ENCODE results near the gene RNF41.
"Not testable (repeated sequence)": the region's sequence is repeated elsewhere in the genome, so short reads cannot be mapped to it uniquely, and the experiment has no call there.

Gene RNF41

GRCh38 chr12:56206452-56207166, 15.1 kb downstream of the RNF41 start:
- DNase-seq: peak; percentile 29

GRCh38 chr12:56205445-56205844, 16.3 kb downstream of the RNF41 start:
- DNase-seq: no peak

- DNase-seq: no peak
Observed at GRCh38 chr12:56204275-56204674, 17.4 kb downstream of the RNF41 start.

DNA sequence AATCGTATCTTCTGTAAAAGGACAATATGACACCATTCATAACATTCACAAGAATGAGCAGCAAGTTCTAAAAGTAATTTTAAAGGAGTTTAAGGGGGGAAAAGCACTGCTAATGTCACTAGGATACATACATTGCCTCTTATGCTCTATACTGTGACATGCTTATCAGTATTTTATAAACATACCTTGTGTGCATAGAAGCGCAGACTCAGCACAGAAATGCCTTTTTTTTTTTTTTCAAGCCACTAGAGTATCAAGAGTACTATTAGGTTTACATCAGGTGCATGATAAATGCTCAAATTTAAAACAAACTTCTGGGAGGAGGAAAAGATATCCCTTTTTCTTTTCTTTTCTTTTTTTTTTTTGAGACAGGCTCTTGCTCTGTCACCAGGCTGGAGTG, 18.9 kb downstream of the RNF41 start:
- no peak for DNase-seq

- DNase-seq: no peak
Observed at GRCh38 chr12:56202366-56202765, 19.4 kb downstream of the RNF41 start.

DNA sequence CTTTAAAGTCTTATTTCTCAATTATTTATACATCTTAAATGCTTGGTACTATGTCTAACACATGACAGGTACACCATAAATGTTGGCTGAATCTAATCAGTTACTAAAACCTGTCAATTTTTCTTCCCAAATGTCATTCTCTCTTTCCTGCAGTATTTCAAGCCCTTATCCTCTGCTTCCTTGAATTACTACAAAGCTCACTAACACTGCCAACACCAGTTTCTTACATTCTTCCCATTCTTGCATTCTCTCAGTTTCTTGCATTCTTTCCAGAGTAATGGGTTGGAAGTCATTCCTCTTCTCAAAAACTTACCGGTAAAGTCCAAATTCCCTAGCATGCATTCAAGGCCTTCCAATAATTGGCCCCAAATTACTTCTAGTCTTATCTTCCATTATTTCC, 22.9 kb downstream of the RNF41 start:
- DNase-seq: no peak

DNA sequence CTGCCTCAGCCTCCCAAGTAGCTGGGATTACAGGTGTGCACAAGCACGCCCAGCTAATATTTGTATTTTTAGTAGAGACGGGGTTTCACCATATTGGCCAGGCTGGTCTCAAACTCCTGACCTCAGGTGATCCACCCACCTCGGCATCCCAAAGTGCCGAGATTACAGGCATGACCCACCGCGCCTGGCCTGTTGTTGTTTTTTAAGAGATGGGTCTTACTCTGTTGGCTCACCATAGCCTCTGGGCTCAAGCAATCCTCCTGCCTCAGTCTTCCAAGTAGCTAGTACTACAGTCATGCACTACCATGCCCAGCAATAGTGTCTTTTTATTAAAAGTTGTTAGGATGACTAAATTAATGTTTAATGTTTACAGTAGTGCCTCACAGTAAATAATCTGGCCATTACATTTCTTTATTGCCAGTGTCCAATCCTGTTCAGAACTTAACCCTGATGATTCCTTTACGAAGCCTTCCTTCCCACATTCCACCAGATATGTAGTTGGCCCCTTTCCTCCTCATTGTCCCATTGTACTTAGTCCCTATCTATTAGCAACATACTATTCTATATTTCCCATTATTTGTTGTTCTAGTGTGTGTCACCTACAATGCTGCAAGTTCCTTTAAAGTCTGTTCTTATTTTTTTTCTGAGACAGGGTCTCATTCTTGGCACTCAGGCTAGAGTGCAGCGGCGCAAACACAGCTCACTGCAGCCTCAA, 23.6 kb downstream of the RNF41 start:
- DNase-seq: no peak

GRCh38 chr12:56196818-56197550, 24.7 kb downstream of the RNF41 start:
- DNase-seq: not testable (repeated sequence)

DNA sequence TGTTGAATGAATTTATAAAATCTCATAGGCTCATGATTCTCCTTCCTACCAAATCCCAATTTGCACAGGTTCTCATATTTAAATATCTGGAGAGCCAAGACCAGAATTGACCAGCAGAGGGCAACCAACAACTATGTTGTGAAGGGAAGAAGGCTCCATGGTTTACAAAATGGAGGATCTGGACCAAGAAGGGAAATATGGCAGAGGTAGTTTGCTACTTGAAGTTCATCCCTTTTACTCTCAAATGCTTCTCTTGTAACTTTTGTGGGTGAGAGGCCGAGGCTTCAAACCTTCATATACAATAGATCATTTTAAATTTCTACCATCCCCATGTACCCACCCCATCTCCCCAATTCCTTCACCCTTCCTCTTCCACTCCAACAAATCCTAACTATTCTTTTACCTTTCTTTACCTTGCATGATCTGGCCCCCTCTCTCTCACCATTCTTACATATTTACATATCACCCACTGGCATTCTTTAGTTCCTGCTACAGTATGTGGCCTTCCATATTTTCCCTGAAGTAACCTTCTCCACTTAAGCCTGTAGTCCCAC, 28.6 kb downstream of the RNF41 start:
- DNase-seq: peak; percentile 75

- no peak for DNase-seq
Observed at GRCh38 chr12:56192582-56192981, 29.1 kb downstream of the RNF41 start.

DNA sequence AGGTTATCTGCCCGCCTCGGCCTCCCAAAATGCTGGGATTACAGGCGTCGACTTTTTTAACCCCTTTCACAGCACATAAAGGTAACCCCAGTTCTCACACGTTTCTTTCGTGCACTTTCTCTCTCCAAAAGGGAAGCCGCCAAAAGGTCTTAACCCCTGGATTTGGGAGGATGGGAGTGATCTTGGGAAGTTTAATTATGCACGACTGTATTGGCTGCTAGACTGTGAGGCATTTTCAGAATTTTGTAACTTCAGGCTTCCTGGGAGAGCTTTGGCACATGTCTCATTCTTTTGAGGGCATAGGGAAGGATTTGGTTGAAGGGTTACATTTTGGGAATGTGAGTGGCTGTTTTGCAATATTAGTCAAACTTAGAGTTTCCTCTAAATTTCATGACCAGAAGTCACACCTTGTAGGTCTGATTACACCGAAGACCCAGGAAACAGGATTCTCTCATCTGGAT, 31.0 kb downstream of the RNF41 start:
- no peak for DNase-seq

DNA sequence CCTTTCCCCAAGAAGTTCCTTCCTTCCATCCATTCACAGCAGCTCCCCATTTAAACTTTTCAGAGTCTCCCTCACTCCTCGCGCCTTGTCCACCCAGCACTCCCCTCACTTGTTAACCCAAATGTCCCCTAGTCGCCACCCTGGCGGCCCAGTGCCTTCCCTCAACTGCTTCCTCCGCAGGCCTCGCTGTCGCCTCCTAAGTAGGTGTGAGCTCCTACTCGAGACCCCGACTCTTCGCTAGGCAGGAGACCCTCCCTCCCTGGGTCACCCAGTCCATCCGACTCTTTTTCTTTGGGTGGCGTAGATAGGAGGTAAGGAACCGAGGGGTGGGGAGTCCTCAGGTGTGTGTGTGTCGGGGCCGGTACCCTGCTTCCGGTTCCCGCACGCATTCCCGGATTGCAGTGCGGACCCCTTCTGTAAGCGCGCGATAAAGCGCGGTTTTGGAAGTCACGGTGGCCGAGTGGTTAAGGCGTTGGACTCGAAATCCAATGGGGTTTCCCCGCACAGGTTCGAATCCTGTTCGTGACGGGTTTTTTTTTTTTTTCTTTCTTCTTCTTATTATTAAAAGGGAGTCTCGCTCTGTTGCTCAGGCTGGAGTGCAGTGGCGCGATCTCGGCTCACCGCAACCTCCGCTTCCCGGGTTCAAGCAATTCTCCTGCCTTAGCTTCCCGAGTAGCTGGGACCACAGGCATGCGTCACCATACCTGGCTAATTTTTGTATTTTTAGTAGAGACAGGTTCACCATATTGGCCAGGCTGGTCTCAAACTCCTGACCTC, 31.6 kb downstream of the RNF41 start:
- peak; percentile 62 for DNase-seq

DNA sequence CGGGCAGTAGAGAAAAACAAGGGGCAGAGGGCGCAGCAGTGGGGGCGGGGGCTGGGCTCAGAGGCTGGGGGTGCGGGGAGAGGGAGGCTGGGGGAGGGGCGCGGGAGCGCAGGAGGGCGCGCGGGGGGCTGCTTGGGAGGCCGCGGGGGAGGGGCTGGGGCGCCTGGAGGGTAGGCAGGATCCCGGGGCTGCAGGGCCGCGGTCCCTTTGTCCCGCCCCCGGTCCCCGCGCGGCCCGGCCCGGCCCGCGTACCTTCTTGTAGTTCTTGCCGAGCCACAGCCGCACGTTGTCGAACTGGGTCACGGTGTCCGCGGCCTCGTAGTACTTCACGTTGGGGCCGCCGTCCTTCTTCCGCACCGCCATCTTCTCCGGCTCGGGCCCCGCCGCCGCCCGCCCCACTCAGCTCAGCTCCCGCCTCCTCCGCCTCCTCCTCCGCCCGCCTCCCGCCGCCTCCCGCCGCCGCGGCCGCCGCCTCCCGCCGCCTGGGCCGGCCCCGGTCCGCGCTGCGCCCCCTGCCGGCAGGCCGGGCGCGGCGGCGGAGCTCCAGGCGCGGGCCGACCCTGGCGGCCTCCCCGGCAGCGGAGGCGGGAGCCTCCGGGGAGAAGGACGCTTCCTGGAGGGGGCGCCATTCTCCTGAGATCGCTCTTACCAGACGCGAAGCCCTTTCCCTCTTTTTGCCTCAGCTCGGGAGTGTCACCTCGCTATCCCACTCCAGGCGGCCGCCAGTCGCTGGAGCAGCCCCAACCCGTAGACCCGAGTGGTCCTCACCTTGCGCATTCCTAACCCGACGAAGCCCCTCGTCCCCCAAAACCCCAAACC, 32.4 kb downstream of the RNF41 start, which contains the start of gene SMARCC2:
Gene SMARCC2 (minus strand): TSS at position 385 of the 819 bp plus-strand sequence. CDS start 22 bp downstream, at position 363.
- DNase-seq: peak; percentile 79

DNA sequence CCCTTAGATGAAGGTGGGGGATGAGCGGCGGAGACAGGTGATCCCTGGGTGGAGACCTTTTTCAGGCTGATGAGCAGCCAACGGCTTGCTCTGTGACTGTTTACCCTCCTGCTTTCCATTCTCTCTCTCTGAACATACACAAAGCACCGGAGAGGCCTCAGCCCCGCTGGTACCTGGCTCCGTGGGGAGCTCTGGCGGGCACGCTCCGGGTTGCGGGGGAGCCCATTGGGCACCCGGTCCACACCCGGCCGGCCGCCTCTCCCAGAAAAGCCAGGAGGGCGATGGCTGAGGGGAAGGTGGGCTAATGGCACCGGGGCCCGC, 33.0 kb downstream of the RNF41 start:
- no peak for DNase-seq

DNA sequence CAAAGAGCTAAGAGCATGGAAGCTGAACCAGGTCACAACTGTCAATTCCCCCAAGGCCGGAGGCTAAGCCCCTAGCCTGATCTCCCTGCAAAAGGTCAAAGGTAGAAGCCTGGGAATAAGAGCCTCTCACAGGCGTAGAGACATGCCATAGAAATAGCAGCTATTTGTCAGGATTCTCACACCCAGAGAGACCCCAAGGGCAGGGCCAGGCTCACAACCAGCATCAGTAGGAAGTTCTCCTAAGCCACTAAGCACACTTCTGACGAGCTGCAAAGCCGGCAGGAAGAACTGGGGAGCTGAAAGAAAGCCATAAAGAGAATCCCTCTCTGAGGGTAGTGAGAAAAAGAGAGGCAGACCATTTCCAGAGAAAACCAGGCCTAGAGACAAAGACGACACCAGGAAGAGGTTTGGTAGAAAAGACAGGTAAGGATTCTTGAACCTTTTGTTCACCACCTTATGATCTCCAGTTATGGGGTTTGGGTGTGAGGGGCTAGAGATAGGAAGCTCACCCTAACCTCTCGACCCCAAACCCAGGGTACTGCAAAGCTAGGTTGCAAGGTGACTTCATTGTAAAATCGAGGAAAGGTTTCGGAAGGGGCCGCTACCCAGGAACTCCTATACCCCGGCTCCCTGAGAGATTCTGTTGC, 33.5 kb downstream of the RNF41 start:
- peak; percentile 9 for DNase-seq

DNA sequence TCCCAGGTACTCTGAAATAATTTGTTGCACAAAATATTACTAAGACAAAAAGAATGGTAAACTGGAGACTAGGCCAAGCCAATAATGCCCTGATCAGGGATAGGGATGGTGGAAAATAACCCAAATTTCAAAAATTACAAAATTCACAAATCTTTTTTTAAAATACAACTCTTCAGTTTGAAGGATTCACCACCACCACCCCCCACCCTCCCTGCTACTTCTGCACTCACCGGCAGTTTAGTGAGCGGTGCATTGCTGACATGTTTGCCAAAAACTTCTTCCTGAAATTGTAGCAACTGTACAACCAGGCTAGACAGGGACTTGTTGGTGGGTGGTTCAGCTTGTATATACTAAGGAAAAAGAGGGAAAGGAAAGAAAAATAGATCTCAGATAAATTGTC, 34.8 kb downstream of the RNF41 start:
- no peak for DNase-seq

DNA sequence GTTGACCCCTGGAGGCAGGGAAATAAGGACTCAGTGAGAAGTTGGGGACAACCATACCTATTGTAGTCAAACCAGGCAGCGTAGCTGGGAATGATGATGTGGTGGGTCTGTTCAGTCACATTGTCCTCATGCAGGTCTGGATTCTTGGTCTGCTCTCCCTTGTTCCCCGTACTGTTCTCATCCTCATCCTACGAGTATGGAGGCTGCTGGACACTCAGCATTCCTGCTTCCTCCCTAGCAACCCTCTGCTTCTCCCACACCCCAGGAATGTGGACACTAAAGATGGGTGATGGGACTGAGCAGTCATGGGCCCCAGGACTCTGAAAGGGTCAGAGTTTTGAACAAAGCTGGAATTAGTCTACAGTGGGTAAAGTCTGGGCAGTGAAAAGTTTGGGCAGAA, 43.4 kb downstream of the RNF41 start:
- DNase-seq: no peak

GRCh38 chr12:56172839-56173238, 48.9 kb downstream of the RNF41 start:
- DNase-seq: no peak

- DNase-seq: no peak
Observed at GRCh38 chr12:56169229-56169759, 52.4 kb downstream of the RNF41 start.

- DNase-seq: no peak
Observed at GRCh38 chr12:56165369-56165768, 56.4 kb downstream of the RNF41 start.

GRCh38 chr12:56164345-56164729, 57.4 kb downstream of the RNF41 start:
- DNase-seq: no peak

Measured in activated gamma-delta T cell treated with Interleukin-2 at 50 U/mL for 16 hours (primary cell).